ENCODE results near the gene RASL10B. TPM values are rescaled to one million over a fixed set of nuclear protein-coding genes. Genes with fewer than 3 reads are reported as not detected.

Gene RASL10B
- total RNA-seq, 6 experiments from 2014 or later, result 0.31 to 2.8 (median 2.3) TPM

DNA sequence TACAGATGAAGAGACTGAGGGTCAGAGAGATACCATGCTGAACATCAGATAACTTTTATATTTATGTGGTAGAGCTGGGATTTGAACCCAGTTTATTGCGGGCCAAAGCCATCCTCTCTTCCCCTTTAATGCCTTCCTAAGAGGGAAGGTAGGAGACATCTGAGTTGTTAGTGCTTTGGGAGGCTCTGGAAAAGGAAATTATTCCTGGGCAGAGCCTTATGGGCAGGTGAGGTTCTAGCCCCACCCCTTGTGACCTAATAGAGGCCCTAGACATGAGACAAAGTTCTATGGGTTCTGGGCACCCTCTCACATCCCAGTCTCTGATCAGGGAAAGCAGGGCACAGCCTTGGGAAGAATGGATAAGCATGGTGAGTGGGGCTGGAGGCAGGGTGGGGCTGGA, 29.1 kb downstream of the RASL10B start, which contains the start of gene C17orf50:
TSS of gene C17orf50 (plus strand) at position 301 of the 400 bp plus-strand sequence. CDS start at position 356, 55 bp downstream.
- DNase-seq (no peak), ATAC-seq (no peak)
- TF ChIP-seq POLR2A (IDR thresholded peaks at IDR 0.05), result no peak
- TF ChIP-seq CTCF (IDR thresholded peaks at IDR 0.05), result no peak
- intact Hi-C loops (cut with DNase I), result no loop called here
- Histone ChIP-seq H3K4me3 (no peak within 1 kb of the TSS), H3K27me3 (no peaks in the 10 kb centered on the region), H3K9me3 (no peaks in the 10 kb centered on the region), H3K4me1 (peaks cover 0 to 6% (median 0%) of the 10 kb centered on the region in 4 donors), H3K36me3 (no peaks in the 10 kb centered on the region), H3K27ac (no peak within 1 kb of the TSS)
- WGBS (ENCODE audit: insufficient coverage, low coverage, low lambda C conversion rate, missing lambda C conversion rate), result no CpG with 5 or more reads among the region's 1 CpG

DNA sequence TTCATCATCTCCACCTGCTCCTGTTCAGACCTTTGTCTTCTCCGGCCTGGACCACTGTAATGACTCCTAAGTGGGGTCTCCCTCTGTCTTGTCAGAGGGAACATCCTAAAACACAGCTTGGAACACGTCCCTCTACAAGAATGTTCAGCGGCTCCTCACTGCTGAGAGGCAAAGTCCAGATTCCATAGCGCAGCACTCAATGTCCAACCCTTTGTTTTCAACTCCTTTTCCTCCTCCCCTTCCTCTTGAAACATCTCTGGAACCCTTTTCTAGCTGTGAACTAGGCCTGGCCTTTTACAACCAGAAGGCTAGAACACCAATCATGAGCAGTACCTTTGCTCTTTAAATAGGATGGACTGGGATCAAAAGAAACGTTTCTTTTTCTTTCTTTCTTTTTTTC, 30.2 kb downstream of the RASL10B start:
- no peaks in the 10 kb centered on the region for H3K36me3 ChIP-seq
- 69% methylated on average over 5 of the region's 5 CpGs for WGBS (ENCODE audit: insufficient coverage, low coverage, low lambda C conversion rate, missing lambda C conversion rate)
- no peak overlapping the region for H3K27ac ChIP-seq
- no peaks in the 10 kb centered on the region for H3K9me3 ChIP-seq
- intact Hi-C loops (cut with DNase I), result no loop called here
- DNase-seq (no peak), ATAC-seq (no peak)
- H3K27me3 ChIP-seq, result no peaks in the 10 kb centered on the region
- H3K4me3 ChIP-seq, result no peak overlapping the region
- peaks cover 0 to 6% (median 0%) of the 10 kb centered on the region in 4 donors for H3K4me1 ChIP-seq
- TF ChIP-seq POLR2A (IDR thresholded peaks at IDR 0.05) (no peak), CTCF (IDR thresholded peaks at IDR 0.05) (no peak)

- Histone ChIP-seq H3K9me3 (no peaks in the 10 kb centered on the region), H3K4me1 (peaks cover 0 to 6% (median 0%) of the 10 kb centered on the region in 4 donors), H3K27me3 (no peaks in the 10 kb centered on the region), H3K4me3 (peak overlapping the region in 2 of 3 donors; percentile 51 to 56), H3K27ac (no peak overlapping the region), H3K36me3 (no peaks in the 10 kb centered on the region)
- intact Hi-C loops (cut with DNase I), result no loop called here
- ATAC-seq (no peak), DNase-seq (no peak)
- 29% methylated on average over 16 of the region's 17 CpGs for WGBS (ENCODE audit: insufficient coverage, low coverage, low lambda C conversion rate, missing lambda C conversion rate)
- TF ChIP-seq CTCF (IDR thresholded peaks at IDR 0.05), result no peak
- no peak for TF ChIP-seq POLR2A (IDR thresholded peaks at IDR 0.05)
Observed at GRCh38 chr17:35763767-35764122, 32.3 kb downstream of the RASL10B start.

GRCh38 chr17:35764123-35764991, 32.9 kb downstream of the RASL10B start:
- no peaks in the 10 kb centered on the region for H3K36me3 ChIP-seq
- peak overlapping the region in 1 of 3 donors; percentile 10 for H3K27ac ChIP-seq
- H3K27me3 ChIP-seq, result no peaks in the 10 kb centered on the region
- DNase-seq, result peak; percentile 89 to 90 (median 90)
- peaks cover 0 to 6% (median 0%) of the 10 kb centered on the region in 4 donors for H3K4me1 ChIP-seq
- 4% methylated on average over 25 of the region's 75 CpGs for WGBS (ENCODE audit: insufficient coverage, low coverage, low lambda C conversion rate, missing lambda C conversion rate)
- no peaks in the 10 kb centered on the region for H3K9me3 ChIP-seq
- intact Hi-C loops (cut with DNase I), result no loop called here
- peak; percentile 93 to 99 (median 97) for TF ChIP-seq CTCF (IDR thresholded peaks at IDR 0.05)
- no peak for TF ChIP-seq POLR2A (IDR thresholded peaks at IDR 0.05)
- peak overlapping the region; percentile 31 to 56 (median 51) for H3K4me3 ChIP-seq
- ATAC-seq, result peak; percentile 95 to 99 (median 98)
